NT2/D1 (cell line): ENCODE results near the gene STX7.

Experiments used
- SUZ12 ChIP-seq: IDR thresholded peaks from 2 replicates; pipeline ENCODE4 v1.6.1; 2011; ENCODE audit not compliant: insufficient read length, insufficient read depth; ENCODE audit errors: extremely low read depth
- YY1 ChIP-seq: IDR thresholded peaks from 2 replicates; pipeline ENCODE4 v1.6.1; 2011; ENCODE audit not compliant: insufficient read length, insufficient read depth
- ZNF274 ChIP-seq: IDR thresholded peaks from 2 replicates; pipeline ENCODE4 v1.6.1; 2011; ENCODE audit warnings: mild to moderate bottlenecking, low read depth, low read length

DNA sequence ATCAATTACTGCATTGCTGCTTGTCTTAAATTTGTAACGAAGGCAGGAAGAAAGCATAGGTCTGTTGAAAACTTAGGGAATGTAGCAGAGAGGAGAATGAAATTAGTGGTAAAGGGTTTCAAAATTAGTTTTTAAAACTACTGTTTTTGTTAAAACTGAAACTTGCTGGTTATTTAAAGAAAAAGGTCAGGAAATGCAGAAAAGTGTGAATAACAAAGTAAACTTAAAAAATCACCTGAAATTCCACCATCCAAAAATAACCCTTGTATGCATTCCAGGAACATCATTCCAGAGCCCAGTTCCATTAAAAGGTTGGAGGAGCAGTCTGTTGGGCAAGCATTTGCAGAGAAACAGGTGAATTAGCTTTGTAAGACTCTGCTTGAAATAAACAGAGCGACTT lies 108.6 kb downstream of the STX7 start:
- no peak for TF ChIP-seq YY1
- no peak for TF ChIP-seq ZNF274
- no peak for TF ChIP-seq SUZ12
